LNCaP clone FGC (cell line): ENCODE results near the gene OGG1.
A peak's percentile ranks its signal among the peaks of the same experiment; 100 is the strongest.

Experiments
- DNase-seq: peaks from one replicate; pipeline ENCODE4 v3.0.0-alpha.2; 2011; ENCODE audit warnings: low read depth
- H3K4me3 ChIP-seq: 2 replicates; pipeline ENCODE4 v1.5.1; 2011; ENCODE audit warnings: mild to moderate bottlenecking, low read depth, low read length, control low read depth
- TF ChIP-seq, protein P1 (sequence below): IDR thresholded peaks from 2 replicates; pipeline ENCODE4 v1.5.1; 2012; ENCODE audit warnings: mild to moderate bottlenecking; ENCODE audit not compliant: control insufficient read depth, insufficient read depth; ENCODE audit errors: extremely low read depth

Gene OGG1

GRCh38 chr3:9760779-9761505 lies 11.2 kb downstream of the OGG1 start:
- no peak for DNase-seq
- TF ChIP-seq, protein P1, sequence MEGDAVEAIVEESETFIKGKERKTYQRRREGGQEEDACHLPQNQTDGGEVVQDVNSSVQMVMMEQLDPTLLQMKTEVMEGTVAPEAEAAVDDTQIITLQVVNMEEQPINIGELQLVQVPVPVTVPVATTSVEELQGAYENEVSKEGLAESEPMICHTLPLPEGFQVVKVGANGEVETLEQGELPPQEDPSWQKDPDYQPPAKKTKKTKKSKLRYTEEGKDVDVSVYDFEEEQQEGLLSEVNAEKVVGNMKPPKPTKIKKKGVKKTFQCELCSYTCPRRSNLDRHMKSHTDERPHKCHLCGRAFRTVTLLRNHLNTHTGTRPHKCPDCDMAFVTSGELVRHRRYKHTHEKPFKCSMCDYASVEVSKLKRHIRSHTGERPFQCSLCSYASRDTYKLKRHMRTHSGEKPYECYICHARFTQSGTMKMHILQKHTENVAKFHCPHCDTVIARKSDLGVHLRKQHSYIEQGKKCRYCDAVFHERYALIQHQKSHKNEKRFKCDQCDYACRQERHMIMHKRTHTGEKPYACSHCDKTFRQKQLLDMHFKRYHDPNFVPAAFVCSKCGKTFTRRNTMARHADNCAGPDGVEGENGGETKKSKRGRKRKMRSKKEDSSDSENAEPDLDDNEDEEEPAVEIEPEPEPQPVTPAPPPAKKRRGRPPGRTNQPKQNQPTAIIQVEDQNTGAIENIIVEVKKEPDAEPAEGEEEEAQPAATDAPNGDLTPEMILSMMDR = no peak
- no peak overlapping the region for H3K4me3 ChIP-seq

- no peak for DNase-seq
- TF ChIP-seq, protein P1 = no peak
- H3K4me3 ChIP-seq = no peak overlapping the region
Measured at GRCh38 chr3:9761919-9762318, 12.2 kb downstream of the OGG1 start.

DNA sequence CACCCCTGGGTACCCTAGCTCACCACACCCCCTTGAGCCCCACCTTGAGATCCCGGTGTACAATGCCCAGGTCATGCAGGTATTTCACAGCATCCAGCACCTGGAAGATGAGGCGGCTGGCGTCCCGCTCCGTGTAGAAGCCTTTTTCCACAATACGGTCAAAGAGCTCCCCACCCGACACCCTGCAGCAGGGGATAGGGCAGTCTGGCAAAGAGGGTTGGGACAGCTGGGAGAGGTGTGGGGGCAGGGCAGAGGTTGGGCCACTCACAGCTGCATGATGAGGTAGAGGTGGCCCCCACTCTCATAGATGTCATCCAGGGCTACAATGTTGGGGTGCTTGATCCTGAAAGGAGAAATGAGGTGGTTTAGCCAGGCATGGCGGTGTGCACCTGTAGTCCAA lies 13.1 kb downstream of the OGG1 start:
- no peak overlapping the region for H3K4me3 ChIP-seq
- TF ChIP-seq, protein P1 = no peak
- no peak for DNase-seq

DNA sequence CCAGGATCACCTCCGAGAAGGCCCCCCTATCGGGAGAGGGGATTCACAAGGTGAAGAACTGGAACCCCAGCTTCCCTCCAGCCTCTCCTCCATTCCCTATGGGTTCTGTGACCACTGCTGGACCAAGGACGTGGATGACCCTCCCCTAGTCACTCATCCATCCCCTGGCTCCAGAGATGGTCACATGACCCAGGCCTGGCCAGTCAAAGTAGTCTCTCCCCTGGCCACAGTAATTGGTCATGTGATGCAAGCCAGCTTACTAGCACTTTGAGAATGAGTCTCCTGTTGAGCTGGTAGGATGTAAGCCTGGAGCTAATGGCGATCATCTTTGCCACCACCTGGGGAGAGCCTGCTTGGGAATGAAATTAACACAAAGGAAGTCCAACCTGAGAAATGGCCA lies 16.1 kb downstream of the OGG1 start:
- no peak for DNase-seq
- no peak overlapping the region for H3K4me3 ChIP-seq
- TF ChIP-seq, protein P1 = no peak

DNA sequence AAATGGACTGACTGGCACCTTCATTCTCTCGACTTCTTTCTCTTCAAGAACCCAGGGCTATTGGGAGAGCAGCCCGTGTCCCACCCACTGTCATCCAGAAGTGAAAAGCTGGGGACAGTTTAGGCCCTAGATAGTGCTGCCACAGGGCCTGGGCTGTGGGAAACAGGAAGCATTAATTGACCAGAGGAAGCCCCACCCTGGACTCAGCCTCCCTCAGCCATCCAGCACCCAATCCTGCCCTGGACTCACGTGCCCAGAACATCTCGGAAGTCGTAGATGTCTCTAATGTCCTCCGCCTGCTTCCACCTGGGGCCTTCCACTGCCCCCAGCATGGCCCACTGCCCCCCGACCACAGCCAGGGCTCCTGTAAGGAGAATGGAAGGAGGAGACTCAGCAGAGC lies 17.7 kb downstream of the OGG1 start:
- TF ChIP-seq, protein P1 = no peak
- no peak for DNase-seq
- no peak overlapping the region for H3K4me3 ChIP-seq

DNA sequence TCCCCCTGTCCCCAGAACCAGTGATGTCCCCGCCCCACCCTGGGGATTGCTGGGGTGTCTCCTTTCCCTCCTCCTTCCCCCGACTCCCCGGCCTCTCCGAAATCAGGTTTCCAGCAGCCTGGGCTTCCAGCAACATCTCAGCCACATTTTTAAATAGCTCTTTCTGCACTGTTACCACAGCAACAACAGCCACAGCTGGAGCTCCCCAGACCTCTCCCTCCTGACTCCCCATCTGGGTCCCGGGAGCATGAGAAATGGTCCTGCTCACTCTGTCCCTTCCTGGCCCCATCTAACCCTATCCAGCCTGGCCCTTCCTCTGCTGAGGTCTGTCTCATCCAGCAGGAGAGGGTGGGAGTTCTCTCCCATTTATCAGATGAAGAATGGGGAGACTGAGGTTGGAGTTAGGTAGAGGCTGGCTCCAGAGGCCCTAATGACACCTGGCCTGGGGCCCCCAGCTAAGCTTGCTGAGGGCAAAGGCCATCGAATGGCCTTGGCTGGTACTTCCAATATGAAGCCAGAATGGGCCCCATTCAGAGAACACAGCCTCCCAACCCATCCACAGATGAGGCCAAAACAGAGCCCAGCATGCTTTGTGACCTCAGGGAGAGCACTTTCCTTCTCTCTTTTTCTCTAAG lies 18.5 kb downstream of the OGG1 start:
- no peak for DNase-seq
- TF ChIP-seq, protein P1 = no peak
- H3K4me3 ChIP-seq = peak overlapping the region; percentile 70
